ENCODE data around the gene CFAP73.
"Not testable (repeated sequence)": the region's sequence is repeated elsewhere in the genome, so short reads cannot be mapped to it uniquely, and the experiment has no call there.

The CFAP73 gene

DNA sequence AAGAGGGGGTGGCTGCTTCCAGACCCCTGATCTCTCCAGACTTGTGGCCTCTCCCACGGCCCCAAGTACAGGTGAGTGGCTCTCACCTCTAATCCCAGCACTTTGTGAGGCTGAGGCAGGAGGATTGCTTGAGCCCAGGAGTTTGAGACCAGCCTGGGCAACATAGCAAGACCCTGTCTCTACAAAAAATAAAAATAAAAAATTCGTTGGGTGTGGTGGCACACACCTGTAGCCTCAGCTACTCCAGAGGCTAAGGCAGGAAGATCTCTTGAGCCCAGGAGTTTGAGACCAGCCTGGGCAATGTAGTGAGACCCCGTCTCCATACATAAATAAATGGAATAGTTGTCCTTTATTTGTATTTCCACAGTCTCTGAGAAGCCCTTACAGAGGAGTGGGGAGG is 7.8 kb upstream of the CFAP73 start:
- not testable (repeated sequence) for DNase-seq (ENCODE audit: low read depth in 2 of 2, low spot score in 1 of 2)

DNA sequence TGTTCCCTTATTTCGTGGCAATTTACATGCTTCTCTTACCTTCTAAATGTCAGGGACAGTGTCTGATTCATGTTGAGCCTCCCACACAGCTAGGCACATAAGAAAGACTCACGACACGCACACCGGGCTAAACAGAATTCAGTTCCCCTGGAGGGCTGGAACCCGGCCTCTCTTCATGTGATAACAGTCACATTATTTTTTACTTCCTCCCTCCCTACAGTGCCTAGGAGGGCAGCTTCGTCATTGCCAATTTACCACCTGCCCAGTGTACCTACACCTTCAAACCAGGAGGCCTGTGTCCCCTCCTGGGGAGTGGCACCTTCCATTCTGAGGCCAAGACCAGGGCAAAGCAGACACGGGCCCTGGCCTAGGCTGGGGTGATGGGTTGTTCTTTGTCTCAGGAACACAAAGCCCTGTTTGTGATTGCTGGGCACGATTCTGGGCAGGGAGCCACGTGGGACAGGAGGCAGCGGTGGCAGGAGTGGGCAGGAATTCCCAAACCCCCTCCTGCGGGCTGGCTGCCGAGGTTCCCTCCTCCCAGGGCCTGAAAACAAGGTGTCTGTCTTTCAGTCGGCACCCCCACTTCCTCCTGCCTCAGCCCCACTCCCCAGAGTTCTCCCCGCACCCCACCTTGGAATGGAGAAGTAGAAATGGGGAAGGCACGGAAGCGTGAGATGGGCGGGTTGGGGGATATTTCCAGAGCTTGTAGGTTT is 7.2 kb upstream of the CFAP73 start:
- no peak for DNase-seq (ENCODE audit: low read depth in 2 of 2, low spot score in 1 of 2)

DNA sequence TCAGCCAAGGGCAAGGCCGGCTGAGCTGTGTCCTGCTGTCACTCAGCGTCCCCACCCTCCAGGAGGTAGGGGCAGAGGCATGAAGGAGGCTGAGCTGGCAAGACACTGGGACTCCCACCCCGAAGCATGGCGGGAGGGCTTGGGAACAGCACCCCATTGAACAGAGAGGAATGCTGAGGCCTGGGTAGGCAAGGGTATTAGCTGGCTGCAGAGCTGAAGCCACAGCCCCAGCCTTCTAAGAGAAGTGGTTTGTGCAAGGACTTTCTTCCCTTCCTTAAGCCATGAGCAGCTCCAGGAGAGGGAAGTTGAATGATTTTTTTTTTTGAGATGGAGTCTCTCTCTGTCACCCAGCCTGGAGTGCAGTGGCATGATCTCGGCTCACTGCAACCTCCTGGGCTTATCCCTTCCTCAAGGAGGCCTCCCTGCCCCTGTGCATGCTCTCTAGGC is 6.6 kb upstream of the CFAP73 start:
- DNase-seq (ENCODE audit: low read depth in 2 of 2, low spot score in 1 of 2), result no peak

DNA sequence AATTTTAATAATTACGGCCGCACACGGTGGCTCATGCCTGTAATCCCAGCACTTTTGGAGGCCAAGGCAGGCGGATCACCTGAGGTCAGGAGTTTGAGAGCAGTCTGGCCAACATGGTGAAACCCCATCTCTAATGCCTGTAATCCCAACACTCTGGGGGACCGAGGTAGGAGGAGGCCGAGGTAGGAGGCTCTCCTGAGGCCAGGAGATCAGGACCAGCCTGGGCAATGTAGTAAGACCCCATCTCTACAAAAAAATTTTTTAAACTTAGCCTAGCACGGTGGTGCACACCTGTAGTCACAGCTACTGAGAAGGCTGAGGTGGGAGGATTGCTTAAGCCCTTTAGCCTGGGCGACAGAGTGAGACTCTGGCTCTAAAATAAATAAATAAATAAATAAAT is 5.6 kb upstream of the CFAP73 start:
- DNase-seq (ENCODE audit: low read depth in 2 of 2, low spot score in 1 of 2), result no peak

DNA sequence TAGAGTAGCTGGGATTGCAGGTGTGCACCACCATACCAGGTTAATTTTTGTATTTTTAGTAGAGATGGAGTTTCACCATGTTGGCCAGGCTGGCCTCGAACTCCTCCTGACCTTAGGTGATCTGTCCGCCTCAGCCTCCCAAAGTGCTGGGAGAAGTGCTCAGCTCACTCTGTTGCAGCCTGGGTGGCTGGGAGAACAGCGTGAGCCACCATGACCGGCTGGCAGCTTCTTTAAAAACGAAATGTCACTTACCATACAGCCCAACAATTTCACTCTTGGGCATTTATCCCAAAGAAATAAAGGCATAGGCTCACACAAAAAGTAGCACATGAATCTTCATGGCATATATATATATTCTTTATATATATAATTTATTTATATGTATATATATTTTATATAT is 4.7 kb upstream of the CFAP73 start:
- no peak for DNase-seq (ENCODE audit: low read depth in 2 of 2, low spot score in 1 of 2)

DNA sequence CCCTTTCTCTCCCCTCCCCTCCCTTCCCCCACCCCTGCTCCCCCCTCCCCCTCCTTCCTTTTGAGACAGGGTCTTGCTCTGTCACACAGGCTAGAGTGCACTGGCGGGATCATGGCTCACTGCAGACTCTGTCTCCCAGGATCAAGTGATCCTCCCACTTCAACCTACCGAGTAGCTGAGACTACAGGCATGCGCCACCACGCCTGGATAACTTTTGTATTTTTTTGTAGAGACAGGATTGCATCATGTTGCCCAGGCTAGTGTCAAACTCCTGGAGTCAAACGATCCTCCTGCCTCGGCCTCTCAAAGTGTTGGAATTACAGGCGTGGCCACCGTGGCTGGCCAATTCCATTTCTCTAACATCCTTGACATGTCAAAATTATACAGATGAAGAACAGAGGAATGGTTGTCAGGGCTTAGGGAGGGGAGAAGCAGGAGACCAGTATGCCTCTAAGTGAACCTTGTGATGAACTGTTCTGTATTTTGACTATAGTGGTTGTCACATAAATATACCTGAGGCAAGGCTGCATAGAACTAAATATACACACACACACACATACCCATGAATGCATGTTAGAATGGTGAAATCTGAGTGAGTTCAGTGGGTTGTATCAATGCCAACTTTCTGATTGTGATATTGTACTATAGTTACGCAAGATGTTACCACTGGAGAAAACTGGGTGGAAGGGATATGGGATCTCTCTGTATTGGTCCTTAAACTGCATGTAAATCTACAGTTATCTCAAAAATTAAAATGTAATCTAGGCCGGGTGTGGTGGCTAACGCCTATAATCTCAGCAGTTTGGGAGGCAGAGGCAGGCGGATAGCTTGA is 3.6 kb upstream of the CFAP73 start:
- DNase-seq (ENCODE audit: low read depth in 2 of 2, low spot score in 1 of 2), result no peak

DNA sequence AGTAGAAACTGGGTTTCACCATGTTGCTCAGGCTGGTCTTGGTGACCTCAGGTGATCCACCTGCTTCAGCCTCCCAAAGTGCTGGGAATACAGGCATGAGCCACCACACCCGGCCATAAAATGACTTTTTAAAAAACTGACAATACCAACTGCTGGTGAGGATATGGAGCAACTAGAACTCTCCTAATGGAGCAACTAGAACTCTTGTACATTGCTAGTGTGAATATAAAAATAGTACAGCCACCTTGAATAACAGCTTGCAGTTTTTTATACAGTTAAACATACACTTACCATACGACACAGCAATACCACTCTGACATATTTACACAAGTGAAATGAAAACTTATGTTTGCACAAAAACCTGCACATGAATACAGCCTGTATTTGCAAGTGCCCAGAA is 2.5 kb upstream of the CFAP73 start:
- DNase-seq (ENCODE audit: low read depth in 2 of 2, low spot score in 1 of 2), result no peak

DNA sequence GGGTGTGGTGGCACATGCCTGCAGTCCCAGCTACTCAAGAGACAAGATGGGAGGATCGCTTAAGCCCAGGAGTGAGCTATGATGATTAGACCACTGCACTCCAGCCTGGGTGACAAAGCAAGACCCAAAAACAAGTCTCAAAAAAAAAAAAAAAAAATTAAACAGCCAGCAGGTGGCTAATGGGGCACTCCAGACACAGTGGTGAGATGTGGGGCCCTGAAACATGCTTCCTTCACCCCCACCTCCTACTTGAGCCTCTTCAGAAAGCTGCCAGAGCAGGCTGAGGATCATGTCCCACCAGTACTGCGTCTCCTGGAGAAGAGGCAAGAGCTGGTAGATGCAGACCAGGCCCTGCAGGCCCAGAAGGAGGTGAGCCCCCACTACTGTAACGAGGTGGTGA is 2.1 kb downstream of the CFAP73 start:
- no peak for DNase-seq (ENCODE audit: low read depth in 2 of 2, low spot score in 1 of 2)

DNA sequence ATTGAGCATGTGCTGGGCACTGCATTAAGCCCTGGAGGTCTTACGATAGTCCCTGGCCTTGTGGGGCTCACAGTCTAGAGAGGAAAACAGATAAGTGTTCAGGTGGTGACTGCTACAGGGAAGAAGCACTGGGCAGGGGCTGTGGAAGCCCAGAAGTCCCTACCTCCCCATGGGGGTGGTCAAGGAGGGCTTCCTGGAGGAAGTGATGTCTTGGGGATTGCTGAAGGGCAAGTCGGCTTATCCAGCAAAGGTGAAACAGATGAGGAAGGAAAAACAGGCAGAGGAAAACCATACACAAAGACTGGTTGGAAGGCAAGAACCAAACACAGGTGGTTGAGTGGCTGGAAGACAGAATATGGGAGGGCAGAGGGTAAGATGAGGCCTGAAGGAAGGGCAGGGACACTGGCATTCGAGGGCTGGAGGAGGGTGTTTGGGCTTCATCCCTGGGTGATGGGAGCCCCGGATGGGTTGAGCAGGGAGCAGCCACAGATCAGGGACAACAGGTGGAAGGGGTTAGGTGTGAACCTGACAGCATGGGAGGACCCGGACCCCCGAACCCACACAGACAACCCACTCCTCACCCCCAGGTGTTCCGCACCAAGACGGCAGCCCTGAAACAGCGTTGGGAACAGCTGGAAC is 2.8 kb downstream of the CFAP73 start:
- DNase-seq (ENCODE audit: low read depth in 2 of 2, low spot score in 1 of 2), result no peak

DNA sequence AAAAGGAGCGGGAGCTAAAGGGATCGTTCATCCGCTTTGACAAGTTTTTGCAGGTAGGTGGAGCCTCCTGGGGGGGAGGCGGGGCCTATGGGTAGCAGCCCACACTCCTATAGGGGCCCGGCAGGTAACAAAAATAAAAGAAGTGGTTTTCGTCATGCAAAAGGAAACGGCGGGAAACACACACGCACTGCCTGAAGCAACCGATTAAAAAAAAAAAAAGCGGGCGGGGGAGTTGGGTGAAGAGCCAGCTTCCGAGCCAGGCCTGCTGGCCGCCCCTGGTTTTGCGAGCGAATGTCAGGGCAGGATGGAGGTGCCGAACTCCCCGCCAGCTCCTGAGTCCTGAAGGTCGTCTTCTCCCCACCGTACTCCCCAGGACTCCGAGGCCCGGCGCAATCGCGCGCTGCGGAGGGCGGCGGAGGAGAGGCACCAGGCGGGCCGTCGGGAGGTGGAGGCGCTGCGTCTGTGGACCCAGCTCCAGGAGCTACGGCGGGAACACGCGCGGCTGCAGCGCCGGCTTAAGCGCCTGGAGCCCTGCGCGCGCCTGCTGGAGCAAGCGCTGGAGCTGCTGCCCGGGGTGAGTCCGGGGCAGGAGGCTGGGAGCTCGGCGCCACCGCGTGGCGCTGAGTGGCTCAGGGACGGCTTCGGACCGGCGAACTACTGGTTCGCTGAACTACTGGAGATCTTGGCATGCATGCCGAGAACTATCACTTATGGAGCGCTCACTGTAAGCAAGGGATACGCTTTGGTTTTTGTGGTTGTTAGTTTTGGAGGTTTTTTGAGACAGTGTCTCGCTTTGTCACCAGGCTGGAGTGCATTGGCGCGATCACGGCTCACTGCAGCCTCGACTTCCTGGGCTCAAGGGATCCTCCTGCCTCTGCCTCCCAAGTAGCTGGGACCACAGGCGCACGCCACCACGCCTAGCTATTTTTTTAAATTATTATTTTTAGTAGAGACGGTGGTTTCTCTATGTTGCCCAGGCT is 3.6 kb downstream of the CFAP73 start:
- peak in 1 of 2 donors; percentile 8 for DNase-seq (ENCODE audit: low read depth in 2 of 2, low spot score in 1 of 2)

DNA sequence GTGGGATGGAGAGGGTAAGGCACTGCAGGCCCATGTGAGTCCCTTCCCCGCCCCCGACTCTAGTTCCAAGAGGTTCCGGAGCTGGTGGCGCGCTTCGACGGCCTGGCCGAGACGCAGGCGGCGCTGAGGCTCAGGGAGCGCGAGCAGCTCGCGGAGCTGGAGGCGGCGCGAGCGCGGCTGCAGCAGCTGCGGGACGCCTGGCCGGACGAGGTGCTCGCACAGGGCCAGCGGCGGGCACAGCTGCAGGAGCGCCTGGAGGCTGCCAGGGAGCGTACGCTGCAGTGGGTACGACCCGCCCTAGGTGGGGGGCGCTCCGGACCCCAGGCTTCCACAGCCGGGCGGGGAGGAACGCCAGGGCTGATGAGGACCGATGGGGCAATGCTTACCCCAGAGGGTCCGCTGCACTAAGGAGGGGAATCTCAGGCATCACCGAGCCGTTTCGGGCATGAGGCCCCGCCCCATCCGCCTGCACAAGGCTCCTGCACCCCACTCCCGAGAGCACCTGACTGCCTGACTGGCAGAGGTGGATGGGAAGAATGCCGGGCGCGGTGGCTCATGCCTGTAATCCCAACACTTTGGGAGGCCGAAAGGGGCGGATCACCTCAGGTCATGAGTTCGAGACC is 4.9 kb downstream of the CFAP73 start:
- DNase-seq (ENCODE audit: low read depth in 2 of 2, low spot score in 1 of 2), result no peak

DNA sequence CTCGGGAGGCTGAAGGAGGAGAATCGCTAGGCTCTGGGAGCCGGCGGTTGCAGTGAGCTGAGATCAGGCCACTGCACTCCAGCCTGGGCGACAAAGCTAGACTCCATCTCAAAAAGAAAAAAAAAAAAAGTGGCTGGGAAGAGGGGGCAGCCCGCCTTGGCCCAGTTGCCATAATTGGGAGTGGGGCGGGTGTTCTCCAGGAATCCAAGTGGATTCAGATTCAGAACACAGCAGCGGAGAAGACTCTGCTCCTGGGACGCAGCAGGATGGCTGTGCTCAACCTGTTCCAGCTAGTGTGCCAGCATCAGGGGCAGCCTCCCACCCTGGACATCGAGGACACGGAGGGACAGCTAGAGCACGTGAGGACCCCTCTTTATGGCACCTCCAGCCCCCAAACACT is 5.5 kb downstream of the CFAP73 start:
- no peak for DNase-seq (ENCODE audit: low read depth in 2 of 2, low spot score in 1 of 2)

DNA sequence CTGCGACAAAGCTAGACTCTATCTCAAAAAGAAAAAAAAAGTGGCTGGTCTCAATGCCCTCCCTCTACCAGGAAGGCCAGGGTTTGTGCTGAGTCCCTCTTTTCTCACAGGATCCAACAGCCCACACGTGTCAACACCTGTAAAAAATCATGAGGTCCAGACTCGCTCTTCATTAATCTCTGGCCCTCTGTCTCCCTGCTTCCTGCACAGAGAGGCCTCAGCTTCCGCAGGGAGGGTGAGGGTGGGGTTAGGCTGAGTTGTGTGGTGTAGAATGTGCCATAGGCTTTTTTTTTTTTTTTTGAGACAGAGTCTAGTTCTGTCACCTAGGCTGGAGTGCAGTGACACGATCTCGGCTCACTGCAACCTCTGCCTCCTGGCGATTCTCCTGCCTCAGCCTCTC is 6.1 kb downstream of the CFAP73 start:
- no peak for DNase-seq (ENCODE audit: low read depth in 2 of 2, low spot score in 1 of 2)

DNA sequence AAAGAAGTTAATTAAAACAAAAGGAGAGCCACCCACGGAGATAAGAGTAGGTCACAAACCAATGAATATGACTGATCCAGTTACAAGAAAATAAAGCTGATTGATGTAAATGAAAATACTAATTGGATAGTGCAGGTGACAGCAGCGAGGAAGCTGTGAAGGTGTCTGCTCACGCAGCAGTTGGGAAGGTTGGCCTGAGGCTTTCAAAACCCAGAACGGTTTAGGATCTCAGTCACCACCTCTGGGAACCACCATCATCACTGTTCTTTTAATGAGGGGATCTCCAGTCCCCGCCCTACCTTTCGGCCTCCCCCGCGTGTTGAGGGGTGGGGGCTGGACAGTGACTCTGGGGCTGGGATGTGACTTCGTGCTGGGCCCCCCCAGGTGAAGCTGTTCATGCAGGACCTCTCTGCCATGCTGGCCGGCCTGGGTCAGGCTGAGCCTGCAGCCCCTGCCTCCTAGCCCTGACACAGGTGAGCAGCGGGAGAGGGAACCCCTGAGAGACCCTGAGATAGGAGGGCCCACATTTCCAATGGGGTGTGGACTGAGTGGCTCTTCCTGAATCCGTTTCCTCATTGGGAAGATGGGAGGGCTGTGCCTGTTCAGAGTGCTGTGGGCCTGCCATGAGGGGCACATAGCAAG is 7.8 kb downstream of the CFAP73 start:
- no peak for DNase-seq (ENCODE audit: low read depth in 2 of 2, low spot score in 1 of 2)

DNA sequence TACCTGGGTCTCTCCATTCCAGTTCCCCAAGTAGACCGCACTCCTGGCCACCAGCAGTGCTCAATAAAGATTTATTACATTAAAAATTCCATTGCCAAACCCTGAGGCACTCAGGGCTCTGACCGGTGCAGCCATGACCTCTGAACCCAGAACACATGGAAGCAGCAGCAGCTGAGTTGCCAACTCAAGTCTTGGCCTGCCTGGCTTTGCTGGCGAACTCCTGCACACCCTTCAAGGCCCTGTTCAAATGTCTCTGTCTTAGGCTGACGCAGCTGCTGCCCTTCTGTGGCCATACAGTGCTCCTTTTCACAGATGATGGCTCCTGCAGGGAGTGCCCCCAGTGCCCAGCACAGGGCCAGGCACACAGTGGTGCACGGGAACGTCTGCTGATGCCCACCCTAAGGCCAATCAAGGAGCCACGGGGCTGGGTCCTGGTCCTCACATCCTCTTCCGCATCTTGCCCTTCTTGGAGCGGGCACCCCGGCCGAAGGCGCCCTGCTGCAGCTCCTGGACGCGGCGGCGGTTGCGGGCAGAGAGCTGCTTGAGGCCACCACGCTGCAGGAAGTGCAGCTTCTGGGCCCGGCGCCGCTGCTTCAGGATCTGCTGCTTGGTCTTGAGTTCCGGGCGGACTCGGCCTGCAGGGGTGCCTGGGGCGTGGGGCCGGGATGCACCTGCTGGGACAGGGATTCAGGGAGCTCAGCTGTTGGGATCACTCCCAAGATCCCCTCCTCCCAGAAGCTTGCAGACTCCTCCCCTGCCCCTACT is 9.1 kb downstream of the CFAP73 start:
- no peak for DNase-seq (ENCODE audit: low read depth in 2 of 2, low spot score in 1 of 2)

DNA sequence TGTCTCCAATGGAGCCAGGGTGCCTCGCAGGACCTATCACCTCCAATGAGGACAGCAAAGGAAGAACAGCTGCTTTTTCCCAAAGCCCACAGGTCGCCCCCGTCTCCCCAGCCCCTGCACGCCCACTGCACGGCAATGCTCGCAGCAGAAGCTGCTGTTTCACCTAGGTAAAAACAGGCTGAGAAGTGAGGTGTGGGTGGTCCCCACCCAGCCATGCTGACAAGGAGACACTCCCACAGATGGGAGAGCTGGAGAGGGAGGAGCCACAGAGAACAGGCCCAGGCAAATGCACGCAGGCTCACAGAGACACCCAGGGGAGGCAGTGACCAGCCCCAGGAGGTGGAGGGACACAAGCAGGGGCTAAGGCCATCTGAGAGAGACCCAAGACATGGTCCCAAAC is 10.4 kb downstream of the CFAP73 start:
- no peak for DNase-seq (ENCODE audit: low read depth in 2 of 2, low spot score in 1 of 2)

DNA sequence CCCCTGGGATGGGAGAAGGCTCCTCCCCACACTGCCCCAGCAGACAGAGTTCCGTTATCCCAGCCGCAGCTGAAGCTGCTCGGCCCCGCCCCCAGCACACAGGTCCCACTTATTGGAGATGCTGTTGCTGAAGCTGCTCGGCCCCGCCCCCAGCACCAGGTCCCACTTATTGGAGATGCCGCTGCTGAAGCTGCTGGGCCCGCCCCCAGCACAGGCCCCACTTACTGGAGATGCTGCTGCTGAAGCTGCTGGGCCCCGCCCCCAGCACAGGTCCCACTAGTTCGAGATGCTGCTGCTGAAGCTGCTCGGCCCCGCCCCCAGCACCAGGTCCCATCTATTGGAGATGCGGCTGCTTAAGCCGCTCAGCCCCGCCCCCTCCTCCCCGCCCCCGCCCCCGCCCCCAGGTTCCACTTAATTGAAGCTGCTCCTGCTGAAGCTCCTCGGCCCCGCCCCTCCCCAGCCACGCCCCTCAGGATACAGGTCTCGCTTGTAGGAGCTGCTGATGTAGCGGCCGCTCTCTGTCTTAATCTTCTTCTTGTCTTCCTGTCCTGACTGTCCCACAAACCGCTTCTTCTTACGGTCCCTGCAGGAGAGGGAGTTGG is 12.0 kb downstream of the CFAP73 start:
- no peak for DNase-seq (ENCODE audit: low read depth in 2 of 2, low spot score in 1 of 2)

DNA sequence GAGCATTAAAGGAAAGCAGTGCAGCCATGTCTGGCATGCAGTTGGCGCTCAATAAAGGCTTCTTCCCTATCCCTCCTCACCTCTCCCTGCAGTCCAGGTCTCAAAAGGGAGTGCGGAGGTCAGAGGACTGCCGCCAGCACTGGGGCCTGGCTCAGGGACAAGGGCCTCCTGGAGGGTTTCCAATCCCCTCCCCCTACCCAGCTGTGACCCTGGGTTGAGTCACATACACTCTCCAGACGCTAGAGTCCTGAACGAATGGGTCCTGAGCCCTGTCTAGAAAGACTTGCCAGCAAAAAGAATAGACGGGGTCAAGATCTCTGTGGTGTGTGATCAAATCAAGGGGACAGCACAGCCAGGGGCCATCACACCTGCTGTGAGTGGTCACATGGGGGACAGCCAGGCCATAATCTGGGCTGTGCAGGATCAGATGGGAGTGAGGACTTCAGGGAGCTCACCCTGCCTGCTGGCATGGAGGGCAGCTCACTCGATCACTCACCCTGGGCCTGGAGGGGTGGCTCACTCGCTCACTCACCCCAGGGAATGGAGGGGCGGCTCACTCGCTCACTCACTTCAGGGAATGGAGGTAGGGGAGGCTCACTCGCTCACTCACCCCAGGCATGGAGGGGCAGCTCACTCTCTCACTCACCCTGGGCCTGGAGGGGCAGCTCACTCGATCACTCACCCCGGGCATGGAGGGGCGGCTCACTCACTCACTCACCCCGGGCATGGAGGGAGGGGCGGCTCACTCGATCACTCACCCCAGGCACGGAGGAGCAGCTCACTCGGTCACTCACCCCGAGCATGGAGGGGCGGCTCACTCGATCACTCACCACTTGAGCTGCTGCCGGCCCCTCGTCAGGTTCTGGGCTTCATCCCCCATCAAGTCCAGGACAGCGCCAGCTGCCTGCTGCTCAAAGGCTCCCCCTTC is 12.8 kb downstream of the CFAP73 start:
- no peak for DNase-seq (ENCODE audit: low read depth in 2 of 2, low spot score in 1 of 2)

Data from stimulated activated CD8-positive, alpha-beta memory T cell treated with anti-CD3 and anti-CD28 coated beads, Interleukin-4, amount 100 ng/mL, for 1 hour (primary cell).